Posterior cingulate gyrus (tissue), 11 donors: ENCODE data around the gene SEMA3B.

Source experiments
- DNase-seq, 10 donors: peaks; one replicate each; pipeline versions ENCODE4 v3.0.0 to v3.0.0-alpha.2; 2020 to 2021; ENCODE audit warnings: mixed read lengths in 3 of 10
- intact Hi-C: fragments of 100-400 bp; cut with DNase I; formaldehyde crosslinking; loops from one replicate; pipeline ENCODE4 v1.15.1; 2023

Gene SEMA3B

DNA sequence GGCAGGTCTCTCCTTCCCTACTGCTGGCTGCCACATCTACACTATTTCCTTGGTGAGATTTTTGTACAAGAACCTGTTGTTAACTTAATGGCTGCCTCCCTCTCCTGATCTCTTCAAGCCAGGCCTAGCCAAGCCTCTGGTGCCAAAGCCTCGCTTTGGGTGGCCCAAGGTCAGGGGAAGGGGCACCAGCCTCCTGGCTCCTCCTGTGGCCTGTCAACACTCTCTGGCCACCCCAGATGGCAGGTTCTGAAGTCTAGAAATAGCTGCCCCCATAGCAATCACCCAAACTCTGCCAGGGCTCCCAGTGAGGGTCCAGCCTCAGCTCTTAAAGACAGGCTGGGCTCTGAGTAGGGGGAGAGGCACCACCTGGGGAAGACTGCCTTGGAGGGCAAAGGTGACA lies 18.3 kb downstream of the SEMA3B start:
- intact Hi-C loops: no loop called here
- no peak for DNase-seq

DNA sequence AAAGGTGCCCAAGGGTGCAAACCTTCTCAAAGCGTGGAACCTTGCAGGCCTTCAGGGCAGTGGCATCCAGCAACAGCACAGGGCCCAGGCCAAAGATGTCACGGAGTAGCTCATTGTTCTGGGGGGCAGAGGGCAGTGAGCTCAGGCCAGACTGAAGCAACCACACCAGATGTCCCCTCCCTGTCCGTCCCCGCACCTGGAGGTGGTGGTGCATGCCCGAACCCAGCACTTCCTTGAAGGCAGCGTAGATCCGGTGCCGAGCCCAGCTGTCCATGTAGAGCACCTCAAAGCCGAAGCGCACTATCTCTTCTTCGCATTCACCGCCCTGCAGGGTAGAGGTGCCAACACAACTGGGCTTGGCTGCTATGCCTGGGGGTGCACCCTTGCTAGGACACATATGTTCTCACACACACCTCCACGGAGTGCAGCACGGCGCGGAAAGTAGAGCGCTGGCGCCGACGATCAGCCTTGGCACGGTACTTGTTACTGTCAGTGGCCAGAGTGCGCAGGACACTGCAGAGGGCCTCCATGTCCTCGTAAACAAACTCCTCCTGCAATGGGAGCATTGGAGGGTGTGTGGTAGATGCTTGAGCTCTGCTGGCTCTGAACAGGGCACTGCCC lies 19.6 kb downstream of the SEMA3B start:
- intact Hi-C loops: no loop called here
- DNase-seq: no peak

DNA sequence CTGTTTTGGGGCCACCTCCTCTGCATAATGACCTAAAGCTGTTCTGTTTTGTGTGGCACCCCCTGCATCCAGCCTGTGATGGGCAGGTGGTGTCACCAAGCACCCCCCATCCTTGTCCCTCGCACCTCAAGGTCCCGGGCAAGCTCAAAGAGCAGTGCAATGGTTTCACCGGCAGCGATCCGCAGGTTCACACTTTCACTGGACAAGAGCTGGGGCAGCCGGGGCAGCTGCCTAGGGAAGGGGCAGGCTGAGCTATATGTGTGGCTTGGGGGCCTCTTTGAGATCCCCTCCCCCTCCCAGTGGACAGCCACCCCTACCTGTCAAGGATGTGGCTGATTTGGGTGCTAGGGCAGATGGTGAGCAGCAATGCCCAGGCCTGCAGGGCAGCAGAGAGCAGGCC lies 20.2 kb downstream of the SEMA3B start:
- no peak for DNase-seq
- intact Hi-C loops: no loop called here

DNA sequence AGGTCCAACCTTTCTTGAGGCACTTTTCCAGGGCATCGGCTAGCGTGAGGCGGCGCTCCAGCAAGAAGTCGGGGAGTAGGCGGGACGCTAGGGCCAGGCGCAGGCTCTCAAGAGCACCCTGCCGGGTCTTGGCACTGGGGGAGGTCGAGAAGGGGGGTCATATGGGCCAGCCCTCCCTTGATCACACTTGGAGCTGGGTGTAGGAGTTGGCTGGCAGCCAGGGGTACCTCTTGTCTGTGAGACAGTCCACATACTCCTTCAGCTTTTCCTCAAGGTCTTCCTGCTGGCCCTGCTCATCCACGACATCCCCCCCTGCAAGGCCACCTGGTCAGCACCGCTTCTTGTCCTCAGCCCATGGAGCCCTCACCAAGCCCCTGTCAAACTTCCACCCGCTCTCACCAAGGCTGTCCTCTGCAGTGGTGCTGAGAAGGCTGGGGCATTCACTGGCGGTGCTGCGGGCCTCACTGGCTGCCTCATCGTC lies 21.3 kb downstream of the SEMA3B start:
- intact Hi-C loops: no loop called here

DNA sequence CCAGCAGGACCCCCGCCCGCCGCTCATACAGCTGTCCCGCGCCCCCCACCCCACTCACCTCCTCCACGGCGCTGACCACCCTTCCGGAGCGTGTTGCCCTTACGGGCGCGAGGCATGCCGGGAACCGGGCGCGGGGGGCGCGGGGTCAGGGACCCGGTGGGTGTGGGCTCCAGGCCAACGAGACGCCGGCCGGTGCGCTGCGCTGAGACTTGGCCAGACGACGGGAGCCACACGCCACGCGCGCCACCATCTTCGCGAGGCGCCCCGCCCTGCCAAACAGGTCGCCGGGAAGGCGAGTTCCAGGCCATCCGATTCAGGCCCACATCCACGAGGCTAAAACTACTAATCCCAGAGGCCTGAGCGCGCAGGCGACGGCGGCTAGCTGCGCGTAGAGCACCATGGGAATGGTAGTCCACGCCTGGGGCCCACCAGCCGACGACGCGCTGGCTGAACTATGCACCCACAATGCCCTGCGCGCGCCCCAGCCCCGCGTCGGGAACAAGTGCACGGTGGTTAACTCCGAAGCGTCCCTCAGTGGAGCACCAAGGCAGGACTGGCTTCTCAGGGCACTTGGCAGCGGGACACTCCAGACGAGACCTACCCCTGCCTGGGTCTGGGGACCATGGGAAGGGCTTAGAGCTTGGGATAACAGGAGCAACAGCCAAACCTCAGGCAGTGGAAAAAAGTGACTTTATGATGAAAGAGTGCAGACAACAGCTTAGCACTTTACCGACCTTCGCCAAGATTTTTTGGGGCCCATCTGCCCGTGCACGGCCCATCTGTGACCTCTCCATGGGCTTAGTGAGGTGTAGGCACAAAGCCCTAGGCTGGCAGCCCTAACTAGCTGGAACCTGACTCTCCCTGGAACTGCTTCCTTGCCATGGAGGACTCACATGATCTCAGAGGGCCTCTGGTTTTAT lies 23.5 kb downstream of the SEMA3B start, which contains the start of gene IFRD2:
Gene IFRD2 (minus strand): TSS at position 271 of the 920 bp plus-strand sequence. CDS start 155 bp downstream, at position 116.
- intact Hi-C loops: no loop called here
- peak; percentile 95 to 100 (median 98) for DNase-seq

More for the DNA sequence above, 21.3 kb downstream of the SEMA3B start:
- DNase-seq: no peak

DNA sequence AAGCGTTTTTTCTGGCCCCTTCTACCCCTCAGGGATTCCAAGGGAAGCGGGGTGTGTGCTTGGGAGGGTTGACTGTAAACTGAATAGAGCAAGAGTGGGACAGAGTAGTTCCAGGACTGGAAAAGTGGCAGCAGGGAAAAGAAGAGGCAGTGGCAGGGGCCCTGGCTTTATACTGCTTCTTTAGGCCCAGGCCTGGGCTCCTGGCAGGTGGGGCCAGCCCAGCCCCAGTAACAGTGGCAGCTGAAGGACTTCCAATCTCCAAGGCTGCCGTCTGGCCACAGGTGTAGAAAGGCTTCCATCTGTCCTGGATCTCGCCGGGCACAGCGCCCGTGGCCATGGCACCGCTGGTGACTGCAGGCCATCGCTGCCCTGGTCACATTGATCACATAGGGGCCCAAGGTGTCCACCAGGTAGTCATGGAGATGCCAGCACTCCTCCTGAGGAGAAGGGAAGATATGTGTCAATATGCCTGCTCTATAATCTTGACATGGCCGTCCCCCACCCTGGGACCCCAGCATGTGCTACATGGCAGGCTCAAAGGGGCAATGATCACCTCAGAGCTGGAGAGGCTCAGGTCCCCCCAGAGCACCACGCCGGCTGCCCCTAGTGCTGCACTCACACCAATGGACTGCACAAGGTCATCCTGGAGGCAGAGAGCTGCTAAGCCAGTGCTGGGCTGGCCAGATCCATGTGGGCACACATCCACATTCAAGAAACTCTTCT lies 24.3 kb downstream of the SEMA3B start:
- no peak for DNase-seq
- intact Hi-C loops: no loop called here

DNA sequence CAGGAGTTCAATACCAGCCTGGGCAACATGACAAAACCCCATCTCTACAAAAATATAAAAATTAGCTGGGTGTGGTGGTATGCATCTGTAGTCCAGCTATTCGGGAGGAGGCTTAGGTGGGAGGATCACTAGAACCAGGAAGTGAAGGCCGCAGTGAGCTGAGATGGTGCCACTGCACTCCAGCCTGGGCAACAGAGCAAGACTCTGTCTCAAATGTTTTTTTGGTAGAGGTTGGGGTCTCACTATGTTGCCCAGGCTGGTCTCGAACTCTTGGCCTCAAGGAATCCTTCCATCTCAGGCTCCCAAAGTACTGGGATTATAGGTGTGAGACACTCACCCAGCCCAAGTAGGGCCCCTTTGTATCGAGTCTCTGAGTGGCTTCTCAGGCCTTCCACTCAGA lies 25.1 kb downstream of the SEMA3B start:
- intact Hi-C loops: no loop called here
- no peak for DNase-seq

DNA sequence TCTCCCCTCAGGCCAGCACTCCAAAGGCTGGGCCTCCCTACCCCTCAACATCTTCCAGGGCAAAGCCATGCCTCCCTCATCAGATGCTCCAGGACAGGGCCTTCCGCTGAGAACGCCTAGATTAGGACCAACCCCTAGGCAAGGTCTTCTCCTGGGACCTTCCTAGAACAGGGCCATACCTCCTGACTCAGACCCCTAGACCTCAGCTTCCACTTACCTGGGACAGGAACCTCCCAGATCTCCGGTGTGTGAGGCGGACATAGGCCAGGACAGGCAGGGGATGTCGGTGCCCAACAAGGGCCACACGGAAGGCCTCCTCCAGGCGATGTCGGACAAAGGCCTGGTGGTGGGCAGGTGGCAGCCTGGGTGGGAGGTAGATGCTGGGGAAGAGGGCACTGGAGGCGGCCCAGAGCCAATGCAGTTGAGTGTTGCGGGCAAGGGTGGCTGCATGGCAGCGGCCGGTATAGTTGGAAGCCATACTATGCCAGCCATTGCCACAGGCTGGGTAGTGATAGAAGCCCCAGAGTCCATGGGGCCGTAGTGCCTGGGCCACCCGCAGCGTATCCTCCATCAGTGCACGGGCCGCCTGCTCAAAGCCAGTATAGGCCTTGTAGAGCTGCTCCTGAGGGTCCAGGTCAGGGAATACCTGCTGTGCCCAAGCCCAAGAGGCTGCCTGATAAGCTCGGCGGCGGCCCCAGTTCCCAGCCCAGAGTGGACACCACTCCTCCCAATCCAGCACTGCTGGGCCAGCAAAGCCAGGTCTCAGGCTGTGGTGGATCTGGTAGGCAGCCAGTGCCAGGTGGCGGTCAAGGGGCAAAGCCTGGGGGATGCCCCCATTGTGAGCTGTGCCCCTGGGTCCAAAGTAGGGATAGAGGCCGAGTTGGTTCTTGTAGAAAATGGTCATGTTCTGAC lies 25.8 kb downstream of the SEMA3B start:
- intact Hi-C loops: no loop called here
- no peak for DNase-seq

DNA sequence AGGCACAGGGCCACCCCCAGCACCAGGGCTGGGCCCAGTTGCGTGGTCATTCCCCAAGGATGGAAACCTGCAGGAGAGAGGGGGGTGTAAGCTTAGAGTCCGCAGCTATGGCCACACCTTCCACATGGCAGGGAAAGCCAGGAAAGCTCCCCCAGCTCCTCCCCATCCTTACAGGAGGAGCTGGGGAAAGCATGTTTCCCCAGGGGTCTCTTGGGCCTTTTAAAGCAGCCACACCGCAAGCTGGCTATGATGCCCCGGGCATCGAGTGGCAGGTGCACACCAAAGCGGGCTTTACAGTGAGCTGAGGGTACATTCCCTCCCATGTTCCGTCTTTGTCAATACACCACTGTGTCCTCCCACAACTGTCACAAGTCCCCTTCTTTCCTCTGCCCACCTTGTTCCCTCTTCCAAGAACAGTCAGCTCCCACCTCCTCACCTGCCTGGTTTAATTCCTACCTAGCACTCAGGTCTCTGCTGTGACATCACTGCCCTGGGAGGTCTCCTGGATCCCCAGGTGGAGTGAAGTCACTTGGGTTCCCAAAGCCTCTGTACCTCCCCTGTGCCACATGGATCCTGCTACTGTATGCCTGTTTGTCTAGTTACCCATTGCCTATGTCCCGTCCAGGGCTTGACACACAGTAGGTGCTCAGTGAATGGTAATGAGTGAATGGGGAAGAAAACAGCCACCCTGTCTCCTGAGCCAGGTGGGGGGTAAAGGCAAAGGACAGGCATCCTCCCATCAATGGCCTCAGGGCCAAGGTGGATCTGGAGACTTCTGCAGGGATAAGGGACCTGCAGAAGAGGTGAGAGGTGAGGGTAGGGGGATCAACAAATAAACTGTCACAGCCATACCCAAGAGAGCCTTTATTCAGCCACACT lies 26.8 kb downstream of the SEMA3B start:
- intact Hi-C loops: no loop called here
- no peak for DNase-seq

DNA sequence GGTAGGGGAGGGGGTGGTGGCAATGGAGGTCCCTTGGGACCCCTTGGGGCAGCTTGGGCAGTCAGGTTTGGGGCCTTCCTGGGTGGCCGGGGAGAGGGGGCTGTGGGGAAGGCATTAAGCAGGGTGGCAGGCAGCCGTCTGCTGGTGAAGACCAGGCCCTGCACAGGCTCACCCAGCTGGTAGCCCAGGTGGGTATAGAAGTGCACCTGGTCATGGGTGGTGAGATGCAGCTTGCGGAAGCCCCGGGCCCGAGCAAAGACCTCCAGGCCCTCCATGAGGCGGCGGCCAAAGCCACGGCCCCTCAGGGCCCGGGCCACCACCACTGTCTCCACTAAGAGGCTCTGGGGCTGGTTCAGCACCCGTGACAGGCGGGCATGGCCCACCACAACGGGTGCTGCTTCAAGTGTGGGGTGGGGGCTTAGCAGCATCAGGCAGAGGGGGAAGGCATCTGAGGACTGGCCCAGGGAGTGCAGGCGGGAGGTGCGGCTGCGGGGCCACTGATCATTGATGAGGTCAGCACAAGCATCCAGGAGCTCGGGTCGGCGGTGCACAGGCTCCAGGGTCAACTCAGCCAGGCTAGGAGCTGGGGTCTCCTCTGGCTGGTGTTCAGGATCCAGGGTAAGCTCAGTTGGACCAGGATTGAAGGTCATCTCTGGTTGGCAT lies 27.9 kb downstream of the SEMA3B start:
- intact Hi-C loops: no loop called here
- DNase-seq: no peak

DNA sequence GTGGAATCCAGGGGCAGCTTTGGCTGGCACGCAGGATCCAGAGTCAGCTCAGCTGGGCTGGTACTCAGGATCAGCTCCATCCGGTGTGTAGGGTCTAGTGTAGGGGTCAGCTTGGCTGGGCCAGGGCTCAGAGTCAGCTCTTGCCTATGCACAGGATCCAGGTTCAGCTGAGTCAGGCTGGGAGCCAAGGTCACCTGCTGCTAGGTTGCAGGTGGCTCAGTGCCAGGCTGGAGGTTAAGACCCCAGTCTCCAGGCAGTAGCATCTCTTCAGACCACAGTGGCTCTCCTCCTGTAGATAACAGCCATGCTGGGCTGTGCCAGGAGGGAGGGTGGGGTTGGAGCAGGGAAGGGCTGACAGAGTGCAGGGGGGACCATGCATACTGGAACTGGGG lies 28.4 kb downstream of the SEMA3B start:
- DNase-seq: peak in 1 of 10 donors; percentile 40
- intact Hi-C loops: no loop called here

DNA sequence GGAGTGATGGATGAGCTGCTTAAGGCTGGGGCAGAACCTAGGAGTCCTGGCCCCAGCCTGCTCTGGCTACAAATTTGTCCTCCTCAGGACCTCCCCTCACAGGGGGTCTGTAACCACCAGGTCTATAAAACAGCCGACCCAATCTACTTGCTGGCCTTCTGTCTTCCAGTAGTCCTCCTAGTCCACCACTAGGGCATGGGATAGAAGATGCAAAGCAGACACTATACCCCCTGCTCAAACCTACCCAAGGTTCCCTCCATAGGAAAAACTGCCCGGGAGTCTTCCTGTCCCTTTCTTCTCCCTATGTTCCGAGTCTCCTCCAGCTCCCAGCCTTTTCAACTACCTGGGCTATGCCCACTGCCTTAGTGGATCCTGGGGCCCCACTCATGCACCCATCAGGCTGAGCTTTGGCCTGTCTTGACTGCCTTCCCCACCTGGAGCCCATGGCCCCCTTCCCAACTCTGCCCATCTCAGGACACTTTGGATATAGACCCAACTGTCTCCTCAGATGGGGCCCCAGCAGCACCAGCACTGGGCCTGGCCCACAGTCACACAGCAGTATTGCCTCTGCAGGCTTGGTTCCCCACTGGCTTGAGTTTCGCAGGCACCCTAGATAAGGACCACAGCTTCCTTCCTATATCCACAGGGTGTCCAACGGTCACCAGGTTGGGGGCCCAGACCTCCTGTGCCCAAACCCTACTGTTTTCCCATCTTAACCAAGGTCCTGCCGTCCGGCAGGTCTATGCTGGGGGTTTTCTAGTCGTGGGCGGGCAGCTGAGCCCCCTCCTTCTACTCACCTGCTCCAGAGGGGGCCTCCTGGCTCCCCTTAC lies 29.2 kb downstream of the SEMA3B start:
- no peak for DNase-seq
- intact Hi-C loops: no loop called here

DNA sequence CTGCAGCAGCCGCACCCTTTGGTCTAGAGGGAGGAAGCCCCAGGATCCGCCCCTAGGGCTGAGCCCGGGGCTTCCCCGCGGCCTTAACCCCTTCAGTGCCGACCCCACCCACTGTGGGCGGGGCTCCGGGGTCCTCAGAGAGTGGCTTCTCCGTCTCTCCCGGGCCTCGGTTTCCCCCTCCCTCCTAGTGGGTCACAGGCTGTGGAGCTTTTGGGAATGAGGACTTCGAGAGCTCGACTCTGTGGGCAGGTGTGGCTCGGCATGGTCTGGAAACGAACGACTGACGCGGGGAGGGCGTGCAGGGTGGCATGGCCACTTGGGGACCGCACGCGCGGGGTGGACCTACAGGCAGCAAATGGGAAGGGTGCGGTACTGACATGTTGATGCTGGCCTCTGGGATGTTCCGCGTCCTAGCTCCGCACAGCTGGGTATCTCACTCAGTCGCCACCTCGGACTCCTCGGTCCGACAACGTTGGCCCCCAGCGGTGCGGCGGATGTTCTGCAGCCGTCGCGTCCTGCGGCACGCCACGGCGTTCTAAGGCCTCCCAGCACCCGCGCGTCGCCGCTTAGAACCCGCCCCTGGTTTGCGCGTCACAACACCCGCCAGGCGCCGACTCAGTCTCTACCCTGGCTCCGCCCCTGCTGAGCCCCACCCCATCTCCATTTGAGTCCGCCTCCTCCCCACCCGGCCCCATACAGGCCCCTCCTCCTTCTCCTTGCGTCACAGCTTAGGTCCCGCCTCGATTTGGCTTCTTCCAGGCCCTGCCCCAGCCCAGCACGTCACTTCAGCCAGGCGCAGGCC lies 30.1 kb downstream of the SEMA3B start, which contains the start of the genes HYAL3 and NAA80:
Gene HYAL3 (minus strand): TSS at position 570 of the 802 bp plus-strand sequence. CDS start 3,803 bp downstream, outside the sequence.
Gene NAA80 (minus strand): TSS at position 570 of the 802 bp plus-strand sequence. CDS start 1,942 bp downstream, outside the sequence.
- intact Hi-C loops: no loop called here
- peak; percentile 98 to 100 (median 100) for DNase-seq

DNA sequence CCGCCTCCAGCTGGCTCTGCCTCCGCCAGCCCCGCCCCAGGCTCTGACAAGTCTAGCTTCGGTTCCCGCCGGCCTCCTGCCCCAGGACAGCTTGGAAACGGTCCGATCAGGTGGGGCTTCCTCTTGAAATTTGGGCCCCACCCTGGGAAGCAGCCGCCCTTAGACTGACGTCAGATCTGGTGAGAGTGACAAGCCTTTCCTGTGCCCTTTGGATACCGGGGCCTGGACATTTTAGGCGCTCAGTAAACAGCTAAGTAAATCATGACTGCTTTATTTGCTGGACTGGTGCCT lies 30.6 kb downstream of the SEMA3B start:
- no peak for DNase-seq
- intact Hi-C loops: no loop called here

DNA sequence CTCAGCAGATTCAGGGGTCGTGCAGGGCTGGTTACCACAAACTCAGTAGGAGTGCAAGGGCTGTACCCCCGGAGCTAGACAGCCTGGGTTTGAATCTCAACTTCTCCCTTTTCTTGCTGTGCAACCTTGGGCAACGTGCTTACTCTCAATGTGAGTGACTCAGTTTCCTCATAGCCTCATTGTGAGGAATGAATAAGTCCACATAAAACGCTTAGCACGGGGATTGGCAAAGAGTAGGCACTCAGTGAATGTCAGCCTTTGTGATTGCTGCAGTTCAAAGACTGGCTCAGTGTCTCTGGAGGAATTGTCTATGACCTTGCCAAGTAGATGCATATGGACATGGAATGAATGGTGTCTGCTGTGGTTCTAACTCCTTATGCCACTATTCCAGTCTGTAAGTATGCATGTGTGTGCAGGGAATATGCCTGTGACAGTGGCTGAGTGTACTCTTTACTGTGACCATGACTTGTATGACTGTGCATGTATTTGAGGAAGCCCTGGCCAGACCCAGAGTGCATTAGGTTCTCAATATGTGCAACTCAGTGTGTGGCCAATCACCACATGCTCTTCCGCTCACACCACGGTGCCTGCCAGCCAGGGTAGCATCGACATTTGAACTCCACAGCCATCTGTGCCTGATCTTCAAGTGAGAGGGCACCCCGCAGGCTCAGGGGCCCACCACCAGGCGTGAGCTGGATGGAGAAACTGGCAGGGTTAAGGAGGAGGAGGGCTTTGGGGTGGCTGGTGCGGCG lies 31.2 kb downstream of the SEMA3B start:
- intact Hi-C loops: loop anchor here (2.0 kb wide), 1 partner anchor 21 kb away; no protein-coding TSS in a partner anchor
- peak in 4 of 10 donors; percentile 26 to 88 (median 46) for DNase-seq
